RWPE2 (cell line): ENCODE data around the gene DENND1A.

Experiments used
- ATAC-seq: fragments of 200-7000 bp; cut with Tn5 transposase; 3 replicates; pipeline ENCODE4 v1.9.1; 2021; ENCODE audit warnings: low read depth
- DNase-seq: peaks from one replicate; pipeline ENCODE4 v3.0.0-alpha.2; 2020; ENCODE audit warnings: low spot score
- H3K27ac ChIP-seq: fragments of 450-650 bp; 2 replicates; pipeline ENCODE4 v1.5.1; 2017; ENCODE audit warnings: mild to moderate bottlenecking; ENCODE audit not compliant: poor library complexity, severe bottlenecking
- H3K27me3 ChIP-seq: fragments of 250-450 bp; sonication (Bioruptor Pico); 2 replicates; pipeline ENCODE4 v1.5.1; 2021; ENCODE audit warnings: mild to moderate bottlenecking, moderate library complexity; ENCODE audit not compliant: insufficient read depth, poor library complexity, severe bottlenecking
- H3K36me3 ChIP-seq: fragments of 250-450 bp; sonication (Bioruptor Pico); 2 replicates; pipeline ENCODE4 v1.5.1; 2020; ENCODE audit warnings: low read depth, mild to moderate bottlenecking, moderate library complexity
- H3K4me1 ChIP-seq: fragments of 250-450 bp; sonication (Bioruptor Pico); 2 replicates; pipeline ENCODE4 v1.5.1; 2021; ENCODE audit warnings: mild to moderate bottlenecking, moderate library complexity; ENCODE audit not compliant: insufficient read depth, poor library complexity, severe bottlenecking
- H3K4me3 ChIP-seq: fragments of 250-450 bp; sonication (Bioruptor Pico); 2 replicates; pipeline ENCODE4 v1.5.1; 2021; ENCODE audit warnings: mild to moderate bottlenecking, moderate library complexity; ENCODE audit not compliant: severe bottlenecking
- H3K9me3 ChIP-seq: fragments of 250-450 bp; sonication (Bioruptor Pico); 2 replicates; pipeline ENCODE4 v1.5.1; 2021; ENCODE audit warnings: mild to moderate bottlenecking, moderate library complexity; ENCODE audit not compliant: severe bottlenecking
- CTCF ChIP-seq: fragments of 450-650 bp; IDR thresholded peaks from one replicate; pipeline ENCODE4 v1.5.1; 2017; ENCODE audit warnings: mild to moderate bottlenecking, moderate library complexity; ENCODE audit not compliant: poor library complexity, severe bottlenecking

The DENND1A gene

GRCh38 chr9:123438321-123438720, 491.6 kb downstream of the DENND1A start:
- no peak for ATAC-seq
- no peak overlapping the region for H3K27ac ChIP-seq

GRCh38 chr9:123437201-123437600, 492.7 kb downstream of the DENND1A start:
- no peaks in the 10 kb centered on the region for H3K27me3 ChIP-seq
- no peak for ATAC-seq
- DNase-seq, result no peak
- no peak overlapping the region for H3K4me3 ChIP-seq
- no peaks in the 10 kb centered on the region for H3K9me3 ChIP-seq
- no peak for TF ChIP-seq CTCF
- H3K4me1 ChIP-seq, result no peaks in the 10 kb centered on the region
- no peak overlapping the region for H3K27ac ChIP-seq
- 0 out of 2 replicates have a peak, but pooled peaks cover 4% of the 10 kb centered on the region for H3K36me3 ChIP-seq

More at GRCh38 chr9:123438321-123438720, 491.6 kb downstream of the DENND1A start:
- no peaks in the 10 kb centered on the region for H3K27me3 ChIP-seq
- no peak for TF ChIP-seq CTCF
- H3K36me3 ChIP-seq, result 0 out of 2 replicates have a peak, but pooled peaks cover 4% of the 10 kb centered on the region
- H3K4me3 ChIP-seq, result no peak overlapping the region
- H3K4me1 ChIP-seq, result no peaks in the 10 kb centered on the region
- no peak for DNase-seq
- H3K9me3 ChIP-seq, result no peaks in the 10 kb centered on the region

GRCh38 chr9:123435471-123435870, 494.5 kb downstream of the DENND1A start:
- Histone ChIP-seq H3K36me3 (0 out of 2 replicates have a peak, but pooled peaks cover 4% of the 10 kb centered on the region), H3K27me3 (no peaks in the 10 kb centered on the region), H3K9me3 (no peaks in the 10 kb centered on the region), H3K4me3 (no peak overlapping the region), H3K27ac (no peak overlapping the region), H3K4me1 (no peaks in the 10 kb centered on the region)
- no peak for TF ChIP-seq CTCF
- DNase-seq (no peak), ATAC-seq (no peak)

GRCh38 chr9:123434619-123435240, 495.2 kb downstream of the DENND1A start:
- no peak overlapping the region for H3K27ac ChIP-seq
- no peaks in the 10 kb centered on the region for H3K27me3 ChIP-seq
- no peaks in the 10 kb centered on the region for H3K9me3 ChIP-seq
- H3K36me3 ChIP-seq, result 0 out of 2 replicates have a peak, but pooled peaks cover 4% of the 10 kb centered on the region
- H3K4me1 ChIP-seq, result no peaks in the 10 kb centered on the region
- no peak for TF ChIP-seq CTCF
- no peak overlapping the region for H3K4me3 ChIP-seq
- DNase-seq, result no peak
- ATAC-seq, result peak; percentile 55; the same call in 2 of the 3 replicates

GRCh38 chr9:123432331-123433236, 497.3 kb downstream of the DENND1A start:
- no peak overlapping the region for H3K27ac ChIP-seq
- no peaks in the 10 kb centered on the region for H3K36me3 ChIP-seq
- no peaks in the 10 kb centered on the region for H3K4me1 ChIP-seq
- no peak for TF ChIP-seq CTCF
- no peaks in the 10 kb centered on the region for H3K9me3 ChIP-seq
- ATAC-seq (no peak), DNase-seq (no peak)
- no peaks in the 10 kb centered on the region for H3K27me3 ChIP-seq
- no peak overlapping the region for H3K4me3 ChIP-seq
